Activated CD4-positive, alpha-beta T cell treated with anti-CD3 and anti-CD28 coated beads, Interleukin-2, amount 50 U/mL, for 4 hours (primary cell): ENCODE data around the gene SMG6.
A peak's percentile ranks its signal among the peaks of the same experiment; 100 is the strongest.

Experiments
- DNase-seq, 2 experiments: peaks; one replicate each; pipeline ENCODE4 v3.0.0-alpha.2; 2020

Gene SMG6

GRCh38 chr17:2056206-2057174 lies 247.1 kb downstream of the SMG6 start:
- peak; percentile 45 to 48 for DNase-seq

DNA sequence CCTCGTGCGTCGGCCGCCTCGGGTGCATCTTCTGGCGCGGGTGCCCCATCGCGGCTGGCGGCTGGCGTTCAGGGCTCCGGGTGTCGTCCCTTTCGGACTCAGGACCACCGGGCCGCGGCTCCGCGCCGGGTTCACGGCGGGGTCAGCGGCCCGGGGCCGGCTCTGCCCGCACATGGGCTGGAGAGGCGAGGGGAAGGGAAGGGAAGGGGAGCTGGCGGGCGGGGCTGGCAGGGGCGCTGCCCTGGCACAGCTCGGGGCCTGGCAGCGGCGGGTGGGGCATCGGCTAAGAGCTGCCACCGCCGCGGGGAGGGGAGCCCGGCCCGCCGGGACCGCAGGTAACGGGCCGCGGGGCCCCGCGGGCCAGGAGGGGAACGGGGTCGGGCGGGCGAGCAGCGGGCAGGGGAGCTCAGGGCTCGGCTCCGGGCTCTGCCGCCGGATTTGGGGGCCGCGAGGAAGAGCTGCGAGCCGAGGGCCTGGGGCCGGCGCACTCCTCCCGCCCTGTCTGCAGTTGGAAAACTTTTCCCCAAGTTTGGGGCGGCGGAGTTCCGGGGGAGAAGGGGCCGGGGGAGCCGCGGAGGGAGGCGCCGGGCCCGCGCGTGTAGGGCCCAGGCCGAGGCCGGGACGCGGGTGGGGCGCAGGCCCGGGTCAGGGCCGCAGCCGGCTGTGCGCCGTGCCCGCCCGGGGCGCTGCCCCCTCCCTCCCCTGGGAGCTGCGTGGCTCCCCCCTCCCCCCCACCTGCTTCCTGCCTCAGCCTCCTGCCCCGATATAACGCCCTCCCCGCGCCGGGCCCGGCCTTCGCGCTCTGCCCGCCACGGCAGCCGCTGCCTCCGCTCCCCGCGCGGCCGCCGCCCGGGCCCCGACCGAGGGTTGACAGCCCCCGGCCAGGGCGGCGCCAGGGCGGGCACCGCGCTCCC lies 248.0 kb downstream of the SMG6 start:
- DNase-seq = no peak

DNA sequence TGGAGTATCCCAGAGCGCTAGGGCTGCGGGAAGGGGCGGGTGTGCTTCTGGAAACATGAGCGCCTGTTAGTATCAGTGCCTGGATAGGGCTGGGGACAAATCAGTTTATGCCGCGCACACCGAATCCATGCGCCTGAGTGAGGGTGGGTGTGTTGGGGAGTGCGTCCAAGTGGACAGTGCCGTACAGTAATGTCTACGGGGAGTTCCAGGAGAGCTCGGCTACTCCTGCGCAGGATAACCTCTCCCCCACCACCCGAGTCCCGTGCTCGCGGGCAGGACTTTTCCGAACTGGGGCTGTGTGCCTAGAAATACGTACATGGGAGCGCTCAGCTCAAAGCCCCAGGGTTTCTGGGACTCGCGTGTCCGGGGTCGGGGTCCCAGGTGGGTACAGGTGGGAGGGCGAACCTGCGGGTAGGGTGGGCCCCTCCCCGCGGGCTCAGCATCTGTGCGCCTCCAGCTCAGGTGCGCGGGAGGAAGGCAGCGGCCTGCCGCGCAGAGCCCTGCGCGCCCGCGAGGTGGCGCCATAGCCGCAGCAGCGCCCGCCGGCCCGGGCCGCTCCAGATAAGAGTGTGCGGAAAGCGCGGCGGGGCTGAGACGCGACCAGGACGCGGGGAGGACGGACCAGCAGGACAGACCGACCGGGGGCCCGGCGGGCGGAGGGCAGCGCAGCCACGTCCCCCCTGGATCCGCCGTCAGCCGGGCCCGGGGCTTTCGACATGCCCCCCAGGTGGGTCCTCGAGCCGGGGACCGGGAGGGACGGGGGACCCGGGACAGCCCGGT lies 248.9 kb downstream of the SMG6 start, which contains the start of gene HIC1:
TSS of gene HIC1 (plus strand) at position 592 of the 780 bp plus-strand sequence. CDS start 1,588 bp downstream, outside the sequence.
- peak; percentile 63 to 71 for DNase-seq

DNA sequence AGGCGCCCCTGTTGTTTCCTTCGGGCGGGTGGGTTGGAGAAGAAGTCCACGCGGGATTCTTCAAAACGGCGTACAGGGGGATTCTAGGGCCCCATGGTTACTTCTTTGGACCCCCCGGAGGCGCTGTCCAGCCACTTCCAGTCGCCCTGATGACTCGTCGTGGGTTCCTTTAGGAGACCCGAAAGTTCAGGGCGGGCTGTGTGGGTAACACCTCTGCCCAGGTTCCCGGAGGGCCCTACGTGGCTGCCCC lies 249.4 kb downstream of the SMG6 start:
- DNase-seq = no peak

- peak; percentile 65 to 66 for DNase-seq
Observed at GRCh38 chr17:2053380-2054261, 250.0 kb downstream of the SMG6 start.

- no peak for DNase-seq
Observed at GRCh38 chr17:2051933-2052559, 251.5 kb downstream of the SMG6 start.

DNA sequence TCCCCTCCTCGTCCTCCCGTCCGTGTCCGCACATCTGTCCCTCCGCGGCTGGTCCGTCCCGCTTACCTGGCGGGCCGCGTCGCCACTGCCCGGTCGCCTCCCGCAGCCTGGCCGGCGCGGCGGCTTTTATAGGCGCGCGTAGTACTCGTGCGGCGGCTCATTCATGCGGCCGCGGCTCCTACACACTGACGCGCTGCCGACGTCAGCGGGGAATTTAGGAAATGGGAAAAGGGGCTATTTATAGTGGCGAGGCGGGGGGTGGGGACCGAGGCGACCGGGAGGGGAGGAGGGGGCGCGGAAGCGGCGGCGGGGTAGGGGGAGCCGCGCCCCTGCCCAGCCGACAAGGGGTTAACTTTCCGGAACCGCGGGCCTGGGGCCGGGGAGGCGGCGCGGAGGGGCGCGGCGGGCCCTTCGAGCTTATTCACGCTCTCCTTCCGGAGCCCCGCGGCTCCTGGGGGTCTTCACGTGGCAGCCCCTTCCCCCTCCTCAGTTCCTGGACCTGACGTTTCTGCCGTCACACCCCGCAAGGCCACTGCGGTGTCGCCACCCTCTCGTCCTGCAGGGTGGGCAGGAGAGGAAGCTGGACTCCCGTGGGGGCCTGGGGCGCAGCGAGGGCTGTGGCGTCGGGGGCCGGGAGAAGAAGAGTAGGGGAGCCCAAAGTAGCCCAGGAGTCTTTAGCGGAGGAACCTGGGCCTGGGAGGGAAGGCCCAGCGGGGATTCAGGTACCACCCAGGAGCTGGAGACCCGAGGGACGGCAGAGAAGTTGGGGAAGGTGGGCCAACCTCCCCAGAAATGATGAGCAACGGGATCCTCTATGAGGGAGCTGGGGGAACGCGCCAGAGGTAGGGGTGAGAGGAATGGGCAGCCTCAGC lies 252.3 kb downstream of the SMG6 start:
- DNase-seq = no peak

DNA sequence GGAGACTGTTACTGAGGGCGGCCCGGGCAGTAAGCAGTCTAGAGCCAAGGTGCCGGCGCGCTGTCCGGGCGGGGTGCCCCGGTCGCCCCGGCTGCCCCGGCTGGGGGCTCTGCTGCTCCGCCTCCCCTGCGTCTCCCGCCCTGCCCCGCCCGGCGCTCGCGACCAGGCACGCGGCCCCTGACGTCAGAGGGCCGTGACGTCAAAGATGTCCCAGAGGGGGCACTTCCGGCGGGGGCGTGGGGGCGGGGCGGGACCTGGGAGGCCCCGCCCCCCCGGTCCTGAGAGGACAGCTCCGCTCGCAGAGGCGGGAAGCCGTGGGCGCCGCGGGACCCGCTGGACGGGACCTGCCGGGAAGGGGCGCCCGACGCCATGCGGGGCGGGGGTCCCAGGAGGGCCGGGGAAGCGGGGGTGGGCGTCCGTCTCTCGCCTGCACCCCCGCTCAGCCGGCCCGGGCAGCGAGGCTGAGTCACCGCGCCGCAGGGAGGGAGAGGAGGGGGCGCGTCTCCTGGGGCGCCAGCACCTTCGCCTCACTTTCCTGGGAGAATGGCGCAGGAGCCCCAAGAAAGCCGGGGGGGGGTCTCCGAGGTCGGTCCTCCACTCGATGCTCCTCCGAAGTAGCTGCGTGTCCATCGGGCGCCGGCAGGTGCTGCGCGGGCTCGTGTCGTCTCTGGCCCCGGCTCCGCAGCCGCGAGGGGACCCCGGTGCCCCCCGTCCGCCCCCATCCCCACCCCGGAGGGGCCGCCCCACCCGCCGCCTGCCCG lies 253.1 kb downstream of the SMG6 start:
- peak; percentile 65 to 69 for DNase-seq

DNA sequence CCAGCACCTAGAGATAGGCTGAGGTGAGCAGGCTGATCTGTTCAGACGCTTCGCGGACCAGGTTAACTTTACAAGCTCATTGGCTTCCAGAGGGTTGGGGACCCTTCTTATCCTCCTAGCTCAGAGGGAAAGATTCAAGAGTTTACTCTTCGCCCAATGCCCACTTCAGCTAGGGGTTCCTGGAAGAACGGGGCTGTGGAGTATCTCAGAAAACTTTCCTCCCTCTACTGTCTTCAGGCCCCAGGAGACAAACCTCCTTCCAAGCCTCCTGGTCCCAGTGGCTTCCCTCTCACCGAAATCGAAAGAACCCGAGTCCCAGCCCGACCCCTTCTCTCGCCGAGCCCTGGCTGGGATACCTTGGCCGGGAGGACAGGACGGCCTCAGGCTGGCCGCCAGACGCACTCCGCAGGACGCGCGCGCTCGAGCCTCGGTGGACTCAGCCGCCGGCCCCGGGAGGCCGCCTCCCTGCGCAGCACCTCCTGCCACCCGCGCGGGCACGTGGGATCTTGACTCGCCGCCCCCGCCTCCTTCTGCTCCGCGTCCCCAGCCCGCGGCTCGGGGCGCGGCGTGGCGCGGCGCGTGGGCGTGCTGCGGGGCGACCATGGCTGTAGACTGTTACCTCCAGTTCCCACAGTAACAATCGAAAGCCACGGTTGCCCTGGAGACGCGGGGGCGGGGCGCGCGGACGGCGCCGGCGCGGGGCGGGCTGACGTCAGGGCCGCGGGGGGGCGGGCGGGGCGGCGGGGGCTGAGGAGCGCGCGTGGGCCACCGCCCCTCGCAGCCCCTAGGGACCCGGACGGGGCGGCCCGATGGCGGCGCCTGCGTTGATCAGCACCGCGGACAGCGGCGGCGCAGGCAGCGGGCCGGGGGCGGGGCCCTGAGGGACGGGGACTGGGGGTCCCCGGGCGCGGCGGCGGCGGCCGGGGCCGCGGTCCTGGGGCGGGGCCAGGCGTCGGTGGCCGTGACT lies 254.0 kb downstream of the SMG6 start:
- DNase-seq = peak; percentile 91 to 92

- DNase-seq = no peak
Observed at GRCh38 chr17:2048805-2049204, 254.8 kb downstream of the SMG6 start.

DNA sequence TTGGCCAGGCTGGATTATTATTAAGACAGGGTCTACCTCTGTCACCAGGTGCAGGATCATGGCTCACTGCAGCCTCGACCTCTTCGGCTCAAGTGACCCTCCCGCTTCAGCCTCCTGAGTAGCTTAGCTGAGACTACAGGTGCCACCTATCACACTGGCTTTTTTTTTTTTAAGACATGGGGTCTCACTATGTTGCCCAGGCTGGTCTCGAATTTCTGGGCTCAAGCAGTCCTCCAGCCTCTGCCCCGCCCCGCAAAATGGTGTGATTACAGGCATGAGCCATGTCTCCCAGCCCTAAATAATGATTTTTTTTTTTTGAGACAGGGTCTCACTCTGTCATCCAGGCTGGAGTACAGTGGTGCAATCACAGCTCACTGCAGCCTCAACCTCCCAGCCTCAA lies 256.0 kb downstream of the SMG6 start:
- no peak for DNase-seq

GRCh38 chr17:2044263-2044894 lies 259.2 kb downstream of the SMG6 start:
- DNase-seq = no peak

GRCh38 chr17:2043785-2044184 lies 259.8 kb downstream of the SMG6 start:
- no peak for DNase-seq

- DNase-seq = no peak
Observed at GRCh38 chr17:2042933-2043332, 260.7 kb downstream of the SMG6 start.

GRCh38 chr17:2042390-2042847 lies 261.2 kb downstream of the SMG6 start:
- DNase-seq = no peak

- peak; percentile 95 to 96 for DNase-seq
Observed at GRCh38 chr17:2041561-2042389, 261.8 kb downstream of the SMG6 start, which contains the start of gene OVCA2. OVCA2 (plus strand) TSS chr17:2042022; CDS start chr17:2042048, 26 bp downstream.
